ENCODE data around the gene PCDH9.

DNA sequence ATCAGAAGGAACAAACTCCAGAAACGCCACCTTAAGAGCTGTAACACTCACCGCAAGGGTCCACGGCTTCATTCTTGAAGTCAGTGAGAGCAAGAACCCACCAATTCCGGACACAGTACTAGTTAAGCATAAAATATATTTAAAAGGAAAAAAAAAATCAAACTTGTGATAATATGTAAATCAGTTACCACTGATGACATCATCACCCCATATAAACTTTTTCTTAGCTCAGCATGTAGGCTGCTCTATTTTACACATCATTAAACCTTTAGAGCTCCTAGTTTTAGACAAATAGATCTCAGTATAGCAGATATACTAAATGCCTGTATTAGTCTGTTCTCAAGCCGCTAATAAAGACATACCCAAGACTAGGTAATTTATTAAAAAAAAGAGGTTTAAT, 668.1 kb downstream of the PCDH9 start:
- TF ChIP-seq CTCF (IDR thresholded peaks at IDR 0.05 in 2 of 3, conservative IDR thresholded peaks at IDR 0.05 in 1 of 3; ENCODE audit: control insufficient read depth in 2 of 3, extremely low read depth in 1 of 3, insufficient read depth in 1 of 3, low read depth in 3 of 3, low read length in 3 of 3) (no peak), NR2C2 (IDR thresholded peaks at IDR 0.05; ENCODE audit: borderline replicate concordance, control insufficient read depth, insufficient read length, low read depth) (no peak), MAX (IDR thresholded peaks at IDR 0.05; ENCODE audit: low read depth, low read length) (no peak), HDAC6 (IDR thresholded peaks at IDR 0.05; ENCODE audit: unreplicated experiment) (no peak), RAD21 (IDR thresholded peaks at IDR 0.05; ENCODE audit: insufficient read depth, low read depth, low read length) (no peak)
